A673 (cell line): ENCODE data around the gene FBXL22.

Source experiments
- CTCF ChIP-seq: fragments of 300-800, 200-600 bp; sonication (generic); conservative IDR thresholded peaks from 2 replicates; pipeline ENCODE4 v1.5.1; 2017; ENCODE audit warnings: low read depth, mild to moderate bottlenecking, antibody characterized with exemption, low read length, moderate library complexity, mixed read lengths
- EZH2 ChIP-seq: fragments of 200-600 bp; sonication (generic); IDR thresholded peaks from 2 replicates; pipeline ENCODE4 v1.6.1; 2017; ENCODE audit warnings: borderline replicate concordance, low read depth, mild to moderate bottlenecking, mixed read lengths, antibody characterized with exemption, low read length; ENCODE audit not compliant: poor library complexity, severe bottlenecking

- TF ChIP-seq CTCF (no peak), EZH2 (no peak)
Measured at GRCh38 chr15:63636518-63637061, 39.4 kb downstream of the FBXL22 start.
